IPS DF 6.9 (cell line): ENCODE measurements around the gene PIP5K1B.

Experiments
- DNase-seq: peaks from one replicate; pipeline ENCODE4 v3.0.0-alpha.2; 2013; ENCODE audit warnings: low read depth, low spot score
- H3K27ac ChIP-seq: one replicate; pipeline ENCODE4 v1.5.1; 2013; ENCODE audit warnings: low read length, control low read depth
- H3K27me3 ChIP-seq: 2 replicates; pipeline ENCODE4 v1.6.1; 2013; ENCODE audit warnings: mild to moderate bottlenecking, low read length; ENCODE audit not compliant: control insufficient read depth, insufficient read depth
- H3K36me3 ChIP-seq: 2 replicates; pipeline ENCODE4 v1.6.1; 2013; ENCODE audit warnings: low read length; ENCODE audit not compliant: control insufficient read depth, insufficient read depth
- H3K4me1 ChIP-seq: 2 replicates; pipeline ENCODE4 v1.6.1; 2013; ENCODE audit warnings: low read length; ENCODE audit not compliant: control insufficient read depth, insufficient read depth
- H3K4me3 ChIP-seq: 2 replicates; pipeline ENCODE4 v1.5.1; 2013; ENCODE audit warnings: mild to moderate bottlenecking, low read length
- H3K9me3 ChIP-seq: 2 replicates; pipeline ENCODE4 v1.6.1; 2013; ENCODE audit warnings: low read length, inconsistent platforms; ENCODE audit not compliant: control insufficient read depth, insufficient read depth
- WGBS: extraction: QIAGEN DNeasy Blood & Tissue Kit; methylation state at CpG from one replicate; pipeline ENCODE4 v1.1.7; 2013; ENCODE audit warnings: mixed read lengths, missing lambda C conversion rate; ENCODE audit not compliant: insufficient read length, insufficient coverage; 5-methylcytosine and 5-hydroxymethylcytosine counted together

Gene PIP5K1B

DNA sequence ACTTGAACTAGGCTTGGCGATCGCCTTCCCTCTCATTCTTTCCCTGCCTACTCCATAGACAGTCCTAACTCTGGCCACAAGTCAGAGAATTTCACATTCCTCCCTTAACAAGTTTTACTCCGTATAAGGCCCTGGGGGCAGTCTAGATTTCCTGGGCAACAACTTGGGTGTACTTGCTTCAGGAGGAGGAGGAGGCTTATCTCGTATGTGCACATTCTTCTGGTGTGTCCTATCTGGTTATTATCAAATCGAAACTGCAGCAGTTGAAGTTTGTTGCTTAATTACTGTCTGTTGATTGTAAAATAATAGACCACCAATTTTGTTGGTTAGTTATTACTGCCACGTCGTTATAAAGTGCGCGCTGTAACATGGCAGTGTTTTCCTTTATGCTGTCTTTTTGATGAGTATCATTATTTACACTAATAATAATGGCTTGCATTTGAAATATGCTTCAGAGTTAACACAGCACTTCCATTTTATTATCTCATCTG, 42.0 kb downstream of the PIP5K1B start:
- no peak overlapping the region for H3K27ac ChIP-seq
- no peaks in the 10 kb centered on the region for H3K27me3 ChIP-seq
- no peak for DNase-seq
- no peaks in the 10 kb centered on the region for H3K9me3 ChIP-seq
- H3K4me3 ChIP-seq, result no peak overlapping the region
- WGBS, result no CpG with 5 or more reads among the region's 9 CpGs
- 0 out of 2 replicates have a peak, but pooled peaks cover 1% of the 10 kb centered on the region for H3K4me1 ChIP-seq
- H3K36me3 ChIP-seq, result no peaks in the 10 kb centered on the region

GRCh38 chr9:68749135-68749534, 44.1 kb downstream of the PIP5K1B start:
- no peaks in the 10 kb centered on the region for H3K27me3 ChIP-seq
- DNase-seq, result no peak
- WGBS, result no CpG with 5 or more reads among the region's 3 CpGs
- H3K4me1 ChIP-seq, result 0 out of 2 replicates have a peak, but pooled peaks cover 1% of the 10 kb centered on the region
- H3K9me3 ChIP-seq, result no peaks in the 10 kb centered on the region
- no peaks in the 10 kb centered on the region for H3K36me3 ChIP-seq
- no peak overlapping the region for H3K4me3 ChIP-seq
- H3K27ac ChIP-seq, result no peak overlapping the region

DNA sequence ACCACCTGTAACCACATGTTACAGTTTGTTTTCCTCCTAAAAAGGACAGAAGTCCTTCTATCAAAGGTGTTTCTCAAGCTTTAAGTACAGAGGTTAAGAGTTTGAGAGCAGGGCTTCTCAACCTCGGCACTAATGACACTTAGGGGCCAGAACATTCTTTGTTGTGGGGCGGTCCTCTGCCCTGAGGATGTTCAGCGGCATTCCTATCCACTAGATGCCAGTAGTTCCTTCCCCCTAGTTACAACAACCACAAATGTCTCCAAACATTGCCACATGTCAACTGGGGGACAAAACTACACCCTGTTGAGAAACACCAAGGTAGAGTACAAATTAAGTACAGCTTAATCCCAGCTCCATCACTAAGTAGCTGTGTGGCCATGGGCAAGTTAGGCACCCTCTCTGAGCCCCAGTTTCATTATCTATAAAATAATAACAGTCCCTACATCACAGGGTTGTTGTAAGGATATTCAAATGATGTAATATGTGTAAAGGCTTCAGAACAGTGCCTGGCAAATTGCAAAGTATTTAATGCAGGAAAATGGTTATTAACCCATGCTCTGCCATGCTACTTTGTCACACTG, 44.6 kb downstream of the PIP5K1B start:
- Histone ChIP-seq H3K4me3 (no peak overlapping the region), H3K27me3 (no peaks in the 10 kb centered on the region), H3K36me3 (no peaks in the 10 kb centered on the region), H3K9me3 (no peaks in the 10 kb centered on the region), H3K4me1 (0 out of 2 replicates have a peak, but pooled peaks cover 1% of the 10 kb centered on the region), H3K27ac (no peak overlapping the region)
- WGBS, result no CpG with 5 or more reads among the region's 3 CpGs
- no peak for DNase-seq

DNA sequence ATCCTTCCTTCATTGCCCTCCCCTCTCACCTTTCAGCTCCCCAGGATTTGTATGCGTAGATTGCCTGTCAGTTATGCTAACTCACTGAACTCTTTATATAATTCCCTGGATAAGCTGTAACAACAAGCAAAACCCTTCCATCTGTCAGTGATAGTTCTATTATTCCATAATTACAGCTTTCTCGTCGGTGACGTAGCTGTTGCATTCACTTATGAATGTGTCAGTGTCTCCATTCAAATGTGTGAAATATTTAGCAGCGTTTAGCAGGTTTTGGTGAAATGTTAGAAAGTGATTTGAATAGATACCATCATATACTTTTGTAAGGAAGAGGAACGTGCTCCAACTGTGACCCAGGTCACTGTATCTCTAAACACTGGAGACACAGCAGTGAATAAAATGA, 45.2 kb downstream of the PIP5K1B start:
- H3K36me3 ChIP-seq, result no peaks in the 10 kb centered on the region
- DNase-seq, result no peak
- H3K9me3 ChIP-seq, result no peaks in the 10 kb centered on the region
- no CpG with 5 or more reads among the region's 6 CpGs for WGBS
- no peaks in the 10 kb centered on the region for H3K27me3 ChIP-seq
- H3K27ac ChIP-seq, result no peak overlapping the region
- H3K4me3 ChIP-seq, result no peak overlapping the region
- H3K4me1 ChIP-seq, result 0 out of 2 replicates have a peak, but pooled peaks cover 1% of the 10 kb centered on the region

- no peaks in the 10 kb centered on the region for H3K27me3 ChIP-seq
- H3K36me3 ChIP-seq, result no peaks in the 10 kb centered on the region
- no peak overlapping the region for H3K4me3 ChIP-seq
- no peaks in the 10 kb centered on the region for H3K9me3 ChIP-seq
- H3K4me1 ChIP-seq, result 0 out of 2 replicates have a peak, but pooled peaks cover 1% of the 10 kb centered on the region
- H3K27ac ChIP-seq, result no peak overlapping the region
- DNase-seq, result no peak
- WGBS, result no CpG with 5 or more reads among the region's 4 CpGs
These were observed 45.7 kb downstream of the PIP5K1B start for GRCh38 chr9:68750786-68751185.

DNA sequence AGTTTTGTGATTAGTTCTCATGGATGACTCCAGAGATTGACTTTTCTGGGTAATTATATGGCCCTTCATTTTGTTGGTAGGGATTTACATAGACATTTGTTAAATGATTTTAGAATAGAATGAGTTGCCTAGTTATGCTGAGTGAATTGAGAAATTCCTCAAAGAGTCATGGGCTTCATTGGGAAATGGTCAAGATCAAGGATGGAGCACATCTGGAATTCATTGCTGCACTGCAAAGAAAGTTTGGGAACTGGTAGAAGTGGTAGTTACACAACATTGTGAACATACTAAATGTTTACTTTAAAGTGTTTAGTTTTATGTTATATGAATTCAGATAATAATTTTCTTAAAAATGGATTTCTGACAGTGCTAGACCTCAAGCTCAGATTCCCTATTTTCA, 46.5 kb downstream of the PIP5K1B start:
- H3K36me3 ChIP-seq, result no peaks in the 10 kb centered on the region
- no peak for DNase-seq
- no peak overlapping the region for H3K27ac ChIP-seq
- no peak overlapping the region for H3K4me3 ChIP-seq
- H3K9me3 ChIP-seq, result no peaks in the 10 kb centered on the region
- no peaks in the 10 kb centered on the region for H3K27me3 ChIP-seq
- H3K4me1 ChIP-seq, result no peaks in the 10 kb centered on the region

DNA sequence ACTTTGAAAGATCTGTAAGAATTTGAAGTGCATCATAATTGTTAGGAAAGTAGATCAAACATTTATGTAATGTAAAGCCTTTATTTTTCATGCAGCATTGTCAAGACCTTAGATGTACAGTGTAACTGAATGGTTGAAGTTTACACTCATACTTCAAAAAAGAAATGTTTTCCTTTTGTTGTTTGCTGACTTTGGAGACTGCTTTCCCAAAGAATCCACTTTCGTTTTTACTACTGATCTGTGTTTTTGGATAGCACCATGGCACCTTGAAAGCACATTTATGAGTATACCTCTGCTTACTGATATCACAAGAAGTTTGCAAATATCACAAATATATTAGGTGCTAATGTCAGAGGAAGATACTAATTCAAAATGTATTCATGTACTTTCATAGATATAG, 50.0 kb downstream of the PIP5K1B start:
- H3K36me3 ChIP-seq, result no peaks in the 10 kb centered on the region
- DNase-seq, result no peak
- no peak overlapping the region for H3K27ac ChIP-seq
- H3K27me3 ChIP-seq, result no peaks in the 10 kb centered on the region
- no peaks in the 10 kb centered on the region for H3K4me1 ChIP-seq
- WGBS, result no CpG with 5 or more reads among the region's 1 CpG
- H3K9me3 ChIP-seq, result no peaks in the 10 kb centered on the region
- no peak overlapping the region for H3K4me3 ChIP-seq

GRCh38 chr9:68755752-68756151, 50.7 kb downstream of the PIP5K1B start:
- H3K36me3 ChIP-seq, result no peaks in the 10 kb centered on the region
- H3K9me3 ChIP-seq, result no peaks in the 10 kb centered on the region
- no peaks in the 10 kb centered on the region for H3K4me1 ChIP-seq
- H3K4me3 ChIP-seq, result no peak overlapping the region
- H3K27ac ChIP-seq, result no peak overlapping the region
- DNase-seq, result no peak
- no CpG with 5 or more reads among the region's 4 CpGs for WGBS
- no peaks in the 10 kb centered on the region for H3K27me3 ChIP-seq

DNA sequence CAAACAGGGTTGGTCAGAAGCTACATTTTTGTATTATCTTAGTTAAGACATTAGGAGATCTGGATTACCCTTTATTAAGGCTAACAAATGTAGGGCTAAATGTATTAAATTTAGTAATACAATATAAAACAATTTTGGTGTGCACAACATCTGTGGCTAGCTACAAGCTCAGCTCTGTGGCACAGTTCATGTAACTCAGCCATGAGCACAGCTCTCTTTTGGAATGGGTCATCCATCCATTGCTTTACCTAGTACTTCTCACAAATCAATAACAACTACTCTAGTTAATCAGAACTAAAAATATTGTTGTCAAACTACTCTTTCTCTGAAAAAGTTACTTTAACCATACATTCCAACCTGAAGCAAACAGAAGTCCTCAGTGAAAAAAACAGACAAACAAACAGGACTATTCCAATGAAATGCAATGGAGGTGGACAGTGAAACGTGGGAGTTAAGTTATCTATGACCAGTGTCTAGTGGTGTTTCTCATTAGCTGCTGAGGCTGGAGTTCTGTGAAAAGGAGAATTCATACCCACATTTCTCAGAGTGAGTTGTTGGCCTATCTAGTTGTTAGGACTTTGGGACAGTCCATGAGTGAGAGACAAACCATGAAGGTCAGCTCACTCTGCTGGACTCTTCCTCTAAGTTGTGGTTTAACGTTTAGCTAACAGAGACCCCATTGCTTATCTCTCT, 55.1 kb downstream of the PIP5K1B start:
- Histone ChIP-seq H3K27ac (no peak overlapping the region), H3K4me1 (no peaks in the 10 kb centered on the region), H3K27me3 (no peaks in the 10 kb centered on the region), H3K4me3 (no peak overlapping the region), H3K36me3 (no peaks in the 10 kb centered on the region), H3K9me3 (no peaks in the 10 kb centered on the region)
- no CpG with 5 or more reads among the region's 2 CpGs for WGBS
- DNase-seq, result no peak

- H3K4me3 ChIP-seq, result no peak overlapping the region
- H3K27ac ChIP-seq, result no peak overlapping the region
- no CpG with 5 or more reads among the region's 2 CpGs for WGBS
- no peaks in the 10 kb centered on the region for H3K4me1 ChIP-seq
- H3K27me3 ChIP-seq, result no peaks in the 10 kb centered on the region
- DNase-seq, result no peak
- no peaks in the 10 kb centered on the region for H3K9me3 ChIP-seq
- H3K36me3 ChIP-seq, result no peaks in the 10 kb centered on the region
These were observed 55.8 kb downstream of the PIP5K1B start for GRCh38 chr9:68760674-68761333.
